Fibroblast of the aortic adventitia (primary cell): ENCODE data around the gene NCR1. TPM values are rescaled to one million over a fixed set of nuclear protein-coding genes. Genes with fewer than 3 reads are reported as not detected.
"Not testable (repeated sequence)": the region's sequence is repeated elsewhere in the genome, so short reads cannot be mapped to it uniquely, and the experiment has no call there.

ENCODE experiments used
- DNase-seq: peaks from one replicate; pipeline ENCODE4 v3.0.0-alpha.2; 2010; ENCODE audit warnings: low read depth
- H3K4me3 ChIP-seq: 2 replicates; pipeline ENCODE4 v1.5.1; 2011; ENCODE audit warnings: low read depth, mild to moderate bottlenecking, control low read depth, low read length, moderate library complexity
- total RNA-seq: library from RNA; depleted of rRNA; stranded (reverse); fragments of >200 nt; gene quantifications from 2 replicates; pipeline ENCODE4 v1.2.3, GENCODE V29; 2012; ENCODE audit warnings: low replicate concordance
- TF ChIP-seq, protein P1 (sequence below): IDR thresholded peaks from 2 replicates; pipeline ENCODE4 v1.5.1; 2011; ENCODE audit warnings: mild to moderate bottlenecking, low read length, control low read depth, inconsistent platforms; ENCODE audit not compliant: insufficient read depth

Gene NCR1
- total RNA-seq, 1 donor: not detected

DNA sequence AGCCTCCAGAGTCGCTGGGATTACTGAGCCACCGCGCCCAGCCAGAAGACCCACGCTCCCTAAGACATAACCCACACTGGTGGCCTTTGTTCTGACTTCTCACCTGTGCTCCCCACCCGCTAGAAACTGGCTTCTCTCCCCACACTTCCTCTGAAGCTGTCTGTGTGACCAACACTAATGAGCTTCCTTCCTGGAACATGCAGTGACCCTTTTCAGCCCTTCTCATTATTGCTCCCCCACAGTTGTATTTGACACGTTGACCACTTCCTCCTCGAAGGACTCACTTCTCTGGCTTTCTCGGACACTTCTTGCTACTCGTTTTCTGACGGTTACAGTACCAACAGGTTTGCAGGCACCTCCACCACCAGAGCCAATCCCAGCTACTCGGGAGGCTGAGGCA, 10.9 kb downstream of the NCR1 start:
- TF ChIP-seq, protein P1, sequence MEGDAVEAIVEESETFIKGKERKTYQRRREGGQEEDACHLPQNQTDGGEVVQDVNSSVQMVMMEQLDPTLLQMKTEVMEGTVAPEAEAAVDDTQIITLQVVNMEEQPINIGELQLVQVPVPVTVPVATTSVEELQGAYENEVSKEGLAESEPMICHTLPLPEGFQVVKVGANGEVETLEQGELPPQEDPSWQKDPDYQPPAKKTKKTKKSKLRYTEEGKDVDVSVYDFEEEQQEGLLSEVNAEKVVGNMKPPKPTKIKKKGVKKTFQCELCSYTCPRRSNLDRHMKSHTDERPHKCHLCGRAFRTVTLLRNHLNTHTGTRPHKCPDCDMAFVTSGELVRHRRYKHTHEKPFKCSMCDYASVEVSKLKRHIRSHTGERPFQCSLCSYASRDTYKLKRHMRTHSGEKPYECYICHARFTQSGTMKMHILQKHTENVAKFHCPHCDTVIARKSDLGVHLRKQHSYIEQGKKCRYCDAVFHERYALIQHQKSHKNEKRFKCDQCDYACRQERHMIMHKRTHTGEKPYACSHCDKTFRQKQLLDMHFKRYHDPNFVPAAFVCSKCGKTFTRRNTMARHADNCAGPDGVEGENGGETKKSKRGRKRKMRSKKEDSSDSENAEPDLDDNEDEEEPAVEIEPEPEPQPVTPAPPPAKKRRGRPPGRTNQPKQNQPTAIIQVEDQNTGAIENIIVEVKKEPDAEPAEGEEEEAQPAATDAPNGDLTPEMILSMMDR: no peak
- DNase-seq: no peak
- no peak overlapping the region for H3K4me3 ChIP-seq

DNA sequence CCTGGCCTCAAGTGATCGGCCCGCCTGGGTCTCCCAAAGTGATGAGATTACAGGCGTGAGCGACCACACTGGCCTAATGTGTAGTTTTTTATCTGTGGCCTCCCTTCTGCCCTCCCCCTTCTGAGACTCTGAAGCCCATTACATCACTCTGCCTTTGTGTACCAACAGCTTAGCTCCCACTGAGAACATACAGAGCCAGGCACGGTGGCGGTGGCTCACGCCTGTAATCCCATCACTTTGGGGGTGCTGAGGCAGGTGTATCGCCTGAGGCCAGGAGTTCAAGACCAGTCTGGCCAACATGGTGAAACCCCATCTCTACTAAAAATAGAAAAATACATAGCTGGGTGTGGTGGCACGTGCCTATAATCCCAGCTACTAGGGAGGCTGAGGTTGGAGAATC, 12.6 kb downstream of the NCR1 start:
- no peak for DNase-seq
- TF ChIP-seq, protein P1: no peak
- no peak overlapping the region for H3K4me3 ChIP-seq

DNA sequence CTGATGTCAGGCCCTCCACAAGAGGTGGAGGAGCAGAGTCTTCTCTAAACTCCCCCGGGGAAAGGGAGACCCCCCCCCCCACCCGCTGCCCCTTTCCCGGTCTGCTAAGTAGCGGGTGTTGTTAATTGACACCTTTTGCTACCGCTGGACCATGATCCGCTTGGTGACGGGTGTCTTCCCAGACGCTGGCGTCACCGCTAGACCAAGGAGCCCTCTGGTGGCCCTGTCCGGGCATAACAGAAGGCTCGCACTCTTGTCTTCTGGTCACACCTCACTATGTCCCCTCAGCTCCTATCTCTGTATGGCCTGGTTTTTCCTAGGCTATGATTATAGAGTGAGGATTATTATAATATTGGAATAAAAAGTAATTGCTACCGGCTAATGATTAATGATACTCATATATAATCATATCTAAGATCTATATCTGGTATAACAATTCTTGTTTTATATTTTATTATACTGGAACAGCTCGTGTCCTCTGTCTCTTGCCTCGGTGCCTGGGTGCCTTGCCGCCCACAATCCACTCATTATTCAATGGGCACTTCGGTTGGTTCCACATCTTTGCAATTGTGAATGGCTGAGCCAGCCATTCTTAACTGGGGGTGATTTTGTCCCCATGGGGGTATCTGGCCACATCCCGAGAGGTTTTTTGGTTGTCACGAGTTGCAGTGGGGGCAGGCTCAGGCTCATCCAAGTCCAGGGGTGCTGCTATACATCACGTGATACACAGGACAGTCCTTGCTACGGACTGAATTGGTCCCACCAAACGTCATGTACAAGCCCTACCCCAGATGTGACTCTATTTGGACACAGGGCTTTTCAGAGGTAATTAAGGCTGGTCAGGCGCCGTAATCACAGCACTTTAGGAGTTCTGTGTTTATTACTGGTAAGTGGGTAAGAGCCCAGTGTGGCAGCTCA, 14.0 kb downstream of the NCR1 start:
- DNase-seq, H3K4me3 ChIP-seq: not testable (repeated sequence)

DNA sequence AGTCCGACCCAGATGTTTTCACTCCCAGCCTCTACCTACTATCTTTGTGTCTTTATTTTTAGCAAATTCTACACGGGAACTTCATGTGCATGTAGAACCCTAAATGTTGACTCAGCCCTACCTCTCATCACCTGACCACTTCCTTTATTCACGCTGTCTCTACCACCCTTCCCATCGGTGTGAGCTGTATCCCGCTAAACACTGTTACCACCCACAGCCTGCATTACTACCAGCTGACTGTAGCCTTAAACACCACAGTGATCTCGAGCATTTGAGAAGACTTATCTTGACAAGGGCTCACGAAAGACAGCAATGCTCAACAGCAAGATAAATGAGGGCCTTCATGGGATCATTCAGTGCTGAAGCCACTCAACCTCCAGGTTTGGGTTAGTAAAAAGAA, 15.1 kb downstream of the NCR1 start:
- TF ChIP-seq, protein P1: no peak
- DNase-seq: no peak
- H3K4me3 ChIP-seq: no peak overlapping the region

DNA sequence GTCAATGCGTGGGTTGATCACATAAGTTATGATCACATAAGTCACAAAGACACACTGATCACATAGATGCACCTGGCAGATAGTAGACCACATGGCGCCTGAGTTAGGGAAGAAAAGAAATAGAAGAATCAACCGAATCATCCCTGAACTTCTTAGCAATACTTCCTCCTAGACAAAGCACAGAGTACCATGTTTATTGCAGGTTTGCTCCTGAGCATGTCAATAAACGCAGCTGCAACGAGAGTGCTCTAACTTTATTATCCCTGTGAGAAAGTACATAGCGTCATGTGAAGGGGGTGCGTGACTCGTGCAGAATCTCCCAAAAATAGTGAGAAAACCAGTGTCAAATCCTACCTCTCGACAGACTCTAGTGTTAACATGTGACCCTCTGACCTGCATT, 17.3 kb downstream of the NCR1 start:
- H3K4me3 ChIP-seq: no peak overlapping the region
- TF ChIP-seq, protein P1: no peak
- no peak for DNase-seq

DNA sequence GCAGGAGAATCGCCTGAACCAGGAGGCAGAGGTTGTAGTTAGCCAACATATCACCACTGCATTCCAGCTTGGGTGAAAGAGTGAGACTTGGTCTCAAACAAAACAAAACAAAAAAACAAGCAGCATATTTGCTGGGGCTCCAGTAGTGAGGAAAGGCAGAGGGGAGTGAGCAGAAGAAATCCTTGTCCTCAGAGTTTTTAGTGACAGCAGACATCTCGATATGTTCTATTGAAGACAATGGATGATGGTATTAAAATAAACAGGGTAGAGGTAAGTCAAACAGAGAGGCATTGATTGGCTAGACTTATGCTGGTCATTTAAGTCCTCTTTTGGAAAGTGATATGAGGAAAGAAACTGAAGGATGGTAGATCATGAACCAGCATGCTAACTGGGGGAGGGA, 22.4 kb downstream of the NCR1 start:
- H3K4me3 ChIP-seq: no peak overlapping the region
- DNase-seq: no peak
- TF ChIP-seq, protein P1: no peak

DNA sequence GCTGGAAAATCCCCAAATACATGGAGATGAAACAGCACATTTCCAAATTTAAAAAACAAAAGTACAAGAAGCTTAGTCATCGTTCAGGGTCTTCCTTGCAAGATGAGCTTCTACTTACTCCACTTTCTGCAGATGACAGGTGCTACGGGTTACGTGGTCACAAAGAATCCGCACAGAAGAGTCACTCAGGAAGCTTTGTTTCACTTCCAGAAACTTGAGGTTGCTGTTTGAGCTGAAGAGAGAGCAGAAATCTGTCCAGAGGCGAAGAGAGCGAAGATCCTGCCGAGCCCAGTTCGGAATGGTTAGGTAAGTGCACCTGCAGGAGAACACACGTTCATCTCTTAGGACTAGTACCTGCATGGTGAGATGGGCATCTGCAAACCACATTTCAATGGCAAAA, 32.0 kb downstream of the NCR1 start:
- TF ChIP-seq, protein P1: no peak
- no peak for DNase-seq

More for the DNA sequence above, 32.0 kb downstream of the NCR1 start:
- no peak overlapping the region for H3K4me3 ChIP-seq
